Fibroblast of skin of scalp (primary cell): Measurements from ENCODE around the gene MLPH.

Source experiments
- DNase-seq: peaks from one replicate; pipeline ENCODE4 v3.0.0-alpha.2; 2013

The MLPH gene

DNA sequence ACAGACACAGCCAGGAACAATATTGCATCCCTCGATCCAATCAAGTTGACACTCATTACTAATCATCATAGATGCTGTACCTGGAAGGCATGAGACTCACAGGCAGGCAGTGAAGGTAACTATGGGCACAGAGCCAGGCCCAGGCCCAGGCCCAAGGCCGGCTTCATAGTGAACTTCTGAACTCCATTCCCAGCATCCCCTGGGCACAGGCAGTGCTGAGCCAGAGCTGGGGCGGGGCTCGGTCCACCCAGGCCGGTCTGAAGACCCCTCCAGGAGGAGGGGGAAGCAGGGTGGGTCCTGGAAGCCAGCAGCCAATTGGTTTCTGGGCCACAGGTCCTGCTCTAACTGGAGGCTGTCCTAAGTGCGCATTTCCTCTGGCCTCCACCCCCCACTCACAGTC, 37.6 kb downstream of the MLPH start:
- no peak for DNase-seq

DNA sequence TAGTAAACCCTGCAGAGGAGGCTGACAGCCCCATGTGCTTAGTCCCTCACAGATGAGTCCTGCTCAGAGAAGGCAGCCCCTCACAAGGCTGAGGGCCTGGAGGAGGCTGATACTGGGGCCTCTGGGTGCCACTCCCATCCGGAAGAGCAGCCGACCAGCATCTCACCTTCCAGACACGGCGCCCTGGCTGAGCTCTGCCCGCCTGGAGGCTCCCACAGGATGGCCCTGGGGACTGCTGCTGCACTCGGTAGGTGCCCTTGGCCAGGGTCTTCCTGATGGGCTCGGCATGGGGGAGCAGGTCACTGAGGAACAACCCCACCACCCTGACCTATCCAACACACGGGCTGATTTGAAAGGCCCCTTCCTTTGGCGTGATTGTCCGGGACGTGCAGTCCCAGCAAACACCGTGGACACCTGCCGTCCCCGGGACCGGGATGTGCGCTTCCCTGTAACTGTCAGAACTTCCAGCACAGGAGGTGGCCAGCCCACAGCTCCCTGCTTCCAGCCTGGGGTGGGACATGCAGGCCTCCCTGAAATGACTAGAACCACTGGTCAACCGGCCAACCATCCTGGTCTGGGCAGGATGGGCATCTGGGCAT, 38.6 kb downstream of the MLPH start:
- no peak for DNase-seq

DNA sequence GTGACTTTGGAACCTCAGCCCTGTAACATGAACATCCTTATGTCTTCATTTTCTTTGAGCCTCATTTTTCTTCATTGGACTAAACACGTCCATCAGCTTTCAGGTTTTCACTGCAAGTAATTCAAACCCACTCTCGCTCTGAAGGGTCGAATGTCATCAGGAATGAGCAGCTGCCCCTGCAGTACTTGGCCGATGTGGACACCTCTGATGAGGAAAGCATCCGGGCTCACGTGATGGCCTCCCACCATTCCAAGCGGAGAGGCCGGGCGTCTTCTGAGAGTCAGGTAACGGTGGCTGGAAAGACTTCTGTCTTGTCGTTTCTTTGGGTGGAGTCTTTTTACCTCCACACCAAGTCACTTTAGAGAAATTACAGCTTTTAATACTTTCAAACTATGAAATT, 40.2 kb downstream of the MLPH start:
- DNase-seq = no peak

DNA sequence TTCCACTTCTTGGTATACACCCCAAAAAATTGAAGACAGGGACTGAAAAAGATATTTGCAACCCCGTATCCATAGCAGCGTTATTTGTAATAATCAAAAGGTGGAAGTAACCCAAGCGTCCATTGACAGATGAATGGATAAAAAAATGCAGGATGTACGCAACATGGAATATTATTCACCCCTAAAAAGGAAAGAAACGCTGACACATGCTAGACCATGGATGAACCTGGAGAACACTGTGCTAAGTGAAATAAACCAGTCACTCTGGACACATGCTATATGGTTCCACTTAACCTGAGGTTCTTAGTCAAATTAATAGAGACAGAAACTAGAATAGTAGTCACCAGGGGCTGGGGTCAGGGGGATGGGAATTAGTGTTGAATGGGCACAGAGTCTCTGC, 40.7 kb downstream of the MLPH start:
- no peak for DNase-seq

DNA sequence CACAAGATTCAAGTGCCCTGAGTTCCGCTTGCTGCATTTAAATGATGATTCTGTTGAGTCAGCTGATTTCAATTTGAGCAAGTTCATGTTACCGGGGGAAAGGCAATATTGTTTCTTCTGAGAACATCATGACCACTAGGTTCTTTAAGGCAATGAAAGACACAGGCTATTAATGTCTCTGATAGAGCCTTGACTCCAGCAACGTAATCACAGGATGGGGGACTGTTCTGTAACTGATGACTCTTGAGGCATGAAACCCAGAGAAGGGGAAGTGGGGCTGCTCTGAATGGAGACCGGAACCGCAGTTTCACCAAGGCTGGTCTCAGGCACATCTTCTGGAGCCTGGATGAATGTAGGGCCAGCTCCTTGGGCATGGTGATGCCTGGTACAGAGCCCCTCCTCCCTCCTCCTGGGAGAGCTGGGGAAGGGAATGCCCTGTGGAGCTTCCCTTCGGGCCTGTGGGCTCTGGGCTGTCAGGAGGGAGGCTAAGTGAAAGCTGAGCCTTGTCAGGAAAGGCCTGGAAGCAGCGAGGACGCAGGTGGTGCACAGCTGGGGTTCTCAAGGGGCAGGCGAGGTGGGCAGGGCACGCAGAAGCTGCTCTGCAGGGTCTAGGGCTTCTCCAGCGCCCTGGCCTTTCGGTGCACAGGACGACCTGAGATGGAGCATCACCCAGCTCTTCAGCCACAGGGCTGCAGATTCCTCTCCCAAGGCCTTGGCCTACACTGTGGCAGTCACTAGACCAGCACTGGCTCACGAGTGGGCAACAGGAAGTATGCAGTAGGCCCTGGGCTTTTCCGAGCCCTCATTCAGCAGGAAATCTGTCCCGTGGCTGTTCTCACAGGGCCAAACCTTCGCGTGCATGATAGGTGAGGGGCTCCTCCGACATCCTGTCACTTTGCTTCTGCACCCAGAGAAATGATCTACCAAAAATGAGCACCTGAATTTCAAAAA, 42.7 kb downstream of the MLPH start:
- DNase-seq = no peak

DNA sequence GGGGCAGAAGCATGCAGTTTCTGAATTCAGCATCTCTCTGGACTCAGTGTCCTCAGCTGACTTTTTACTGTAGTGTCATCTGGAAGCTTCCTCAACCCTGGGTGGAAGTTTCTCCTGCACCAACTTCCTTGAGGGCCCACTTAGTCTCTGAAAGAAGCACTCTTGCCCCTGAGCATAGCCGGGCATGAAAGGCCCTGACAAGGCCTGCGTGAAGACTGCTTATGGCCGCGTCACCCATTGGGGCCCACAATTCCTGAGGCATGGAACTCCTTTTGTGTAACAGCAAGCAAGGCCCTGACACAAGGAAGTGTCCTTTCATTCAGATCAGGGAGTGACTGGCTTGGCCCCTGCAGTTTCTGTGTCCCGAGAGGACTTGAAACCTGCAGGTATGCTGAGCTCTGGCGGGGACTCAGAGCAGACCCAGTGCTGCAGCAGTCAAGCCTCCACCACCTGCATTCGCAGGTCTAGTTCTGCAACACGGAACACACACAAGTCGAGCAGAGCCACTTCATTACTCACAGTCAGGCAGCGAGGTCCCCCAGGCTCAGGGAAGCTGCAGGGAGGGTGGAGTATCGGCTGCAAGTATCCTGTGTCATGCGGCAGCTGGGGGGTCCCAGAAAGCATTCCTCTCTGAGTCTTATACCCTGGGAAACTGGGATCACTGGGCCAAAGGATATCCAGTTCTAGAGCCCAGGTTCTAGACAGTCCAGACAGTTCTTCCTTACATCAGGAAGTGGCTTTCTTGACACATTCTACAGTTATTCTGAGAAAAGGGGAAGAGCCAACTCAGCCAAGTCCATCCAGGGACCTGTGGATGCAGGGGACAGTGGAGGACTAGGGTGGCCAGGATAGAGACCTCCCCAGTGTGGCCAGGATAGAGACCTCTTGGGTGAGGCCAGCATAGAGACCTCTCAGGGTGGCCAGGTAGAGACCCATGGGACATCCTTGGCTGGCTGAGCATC, 43.7 kb downstream of the MLPH start:
- no peak for DNase-seq

DNA sequence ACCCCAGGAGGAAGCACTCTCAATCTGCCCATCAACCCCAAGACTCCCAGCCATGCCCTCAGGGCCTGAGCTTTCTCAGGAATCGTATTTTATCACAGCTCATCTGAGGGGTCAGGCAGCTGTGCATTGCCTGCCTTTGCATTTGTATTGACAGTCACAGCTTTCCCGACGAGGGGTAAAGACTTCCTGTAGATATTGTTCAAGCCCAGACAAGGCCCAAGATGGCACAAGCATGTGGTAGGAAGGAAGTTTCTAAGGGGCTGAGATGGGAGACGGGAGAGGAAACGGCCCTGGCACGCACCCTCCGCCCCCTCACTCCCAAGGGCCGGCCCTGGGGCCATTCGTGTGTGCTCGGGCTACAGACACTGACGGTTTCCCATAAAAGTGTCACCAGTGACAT, 45.1 kb downstream of the MLPH start:
- no peak for DNase-seq

DNA sequence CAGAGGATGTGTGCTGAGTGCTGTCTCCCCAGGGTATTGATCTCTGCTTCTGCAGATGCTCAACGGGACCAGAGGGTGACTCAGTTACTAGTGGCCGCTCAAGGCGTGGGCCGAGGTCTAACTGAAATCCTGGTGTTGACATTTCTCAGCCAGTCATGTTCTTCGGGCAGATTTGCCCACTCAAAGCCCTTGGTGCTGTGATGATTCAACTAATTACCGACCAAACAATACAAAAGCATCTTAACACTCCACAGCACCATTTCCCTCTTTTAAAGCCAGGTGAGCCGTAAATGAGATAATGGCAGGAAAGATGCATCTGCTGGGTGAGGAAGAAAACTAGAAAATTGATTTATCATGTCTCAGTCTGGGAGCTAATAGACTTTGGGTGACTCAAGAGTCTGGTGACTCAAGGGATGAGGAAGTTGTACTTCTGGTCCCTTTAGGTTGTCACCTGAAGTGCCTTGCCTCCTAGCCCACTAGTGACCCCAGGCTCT, 46.7 kb downstream of the MLPH start:
- DNase-seq = peak; percentile 16

DNA sequence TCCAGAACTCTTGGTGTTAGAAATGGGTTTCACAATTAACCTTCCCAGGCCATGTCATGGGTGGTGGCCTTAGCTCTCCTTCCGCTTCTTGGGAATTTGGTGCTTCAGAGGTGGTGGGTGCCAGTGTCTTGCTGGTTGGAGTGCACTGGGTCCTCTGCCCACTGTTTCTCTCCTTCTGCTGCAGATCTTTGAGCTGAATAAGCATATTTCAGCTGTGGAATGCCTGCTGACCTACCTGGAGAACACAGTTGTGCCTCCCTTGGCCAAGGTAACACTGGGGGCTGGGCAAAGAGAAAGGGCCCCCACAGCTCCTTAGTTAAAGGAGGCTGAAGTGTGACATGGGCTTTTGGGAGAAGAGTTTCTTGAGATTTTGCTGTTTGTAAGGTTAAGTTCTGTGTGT, 47.3 kb downstream of the MLPH start:
- DNase-seq = no peak

DNA sequence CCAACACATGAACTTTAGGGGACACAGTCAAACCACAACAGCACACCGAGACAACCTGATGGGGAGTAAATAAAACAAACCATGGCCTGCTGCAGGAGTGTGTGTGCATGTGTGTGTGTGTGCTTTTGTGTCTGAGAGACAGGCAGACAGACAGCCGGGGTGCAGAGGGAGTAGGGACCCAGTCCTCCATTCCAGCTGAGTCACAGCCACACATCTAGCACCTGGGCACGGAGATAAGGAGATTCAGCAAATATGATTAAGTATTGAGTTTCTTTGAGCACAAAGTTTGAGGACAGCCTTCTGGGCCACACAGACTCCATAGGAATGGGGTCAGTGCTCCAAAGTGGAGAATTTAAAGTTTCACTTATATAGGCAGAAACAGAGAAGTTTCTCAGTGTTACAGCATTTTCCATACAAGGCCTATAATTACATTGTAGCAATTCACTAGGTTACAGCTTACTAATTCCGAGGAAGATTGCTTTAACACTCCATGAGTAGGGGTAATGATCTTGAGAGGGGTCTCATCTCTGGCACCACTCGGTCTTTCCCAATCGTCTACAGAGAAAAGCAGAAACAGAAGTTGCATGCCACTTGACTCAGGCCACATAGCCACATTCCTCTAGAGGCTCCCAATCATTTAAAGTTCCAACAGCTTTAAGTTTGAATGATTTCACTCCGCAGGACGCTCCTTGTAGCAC, 48.5 kb downstream of the MLPH start:
- DNase-seq = no peak

DNA sequence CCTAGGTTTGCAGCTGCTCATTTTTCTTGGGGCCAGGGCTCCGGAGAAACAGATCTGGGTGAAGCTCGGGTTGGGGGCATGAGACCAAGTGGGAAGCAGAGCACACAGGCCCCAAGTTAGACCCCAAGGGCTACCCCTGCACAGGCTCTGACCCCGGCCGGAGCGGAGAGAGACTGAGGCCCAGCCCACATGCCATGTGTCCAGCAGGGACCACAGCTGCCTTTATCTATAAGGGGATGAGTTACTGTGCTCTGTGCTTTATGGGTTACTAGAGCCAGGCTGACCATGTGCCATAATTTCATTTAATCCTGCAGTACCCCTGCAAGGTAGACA, 49.0 kb downstream of the MLPH start:
- no peak for DNase-seq

DNA sequence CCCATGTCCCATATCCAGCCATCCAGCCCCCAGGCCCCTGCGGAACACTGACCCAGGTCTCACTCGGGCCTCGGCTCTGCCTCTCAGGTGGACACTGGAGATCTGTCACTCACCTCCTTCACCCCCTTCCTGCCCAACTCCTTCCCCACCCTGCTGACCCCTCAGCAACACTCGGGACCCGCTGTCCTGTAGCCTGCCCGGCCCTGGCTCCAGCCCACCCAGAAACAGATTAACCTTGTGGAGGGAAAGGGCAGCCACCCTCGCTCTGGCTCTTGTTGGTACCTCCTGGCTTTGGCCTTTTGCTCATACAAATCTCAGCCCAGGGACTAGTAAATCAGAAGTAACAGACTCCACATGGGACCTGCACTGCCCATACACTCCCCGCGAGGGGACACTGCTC, 49.6 kb downstream of the MLPH start:
- no peak for DNase-seq

DNA sequence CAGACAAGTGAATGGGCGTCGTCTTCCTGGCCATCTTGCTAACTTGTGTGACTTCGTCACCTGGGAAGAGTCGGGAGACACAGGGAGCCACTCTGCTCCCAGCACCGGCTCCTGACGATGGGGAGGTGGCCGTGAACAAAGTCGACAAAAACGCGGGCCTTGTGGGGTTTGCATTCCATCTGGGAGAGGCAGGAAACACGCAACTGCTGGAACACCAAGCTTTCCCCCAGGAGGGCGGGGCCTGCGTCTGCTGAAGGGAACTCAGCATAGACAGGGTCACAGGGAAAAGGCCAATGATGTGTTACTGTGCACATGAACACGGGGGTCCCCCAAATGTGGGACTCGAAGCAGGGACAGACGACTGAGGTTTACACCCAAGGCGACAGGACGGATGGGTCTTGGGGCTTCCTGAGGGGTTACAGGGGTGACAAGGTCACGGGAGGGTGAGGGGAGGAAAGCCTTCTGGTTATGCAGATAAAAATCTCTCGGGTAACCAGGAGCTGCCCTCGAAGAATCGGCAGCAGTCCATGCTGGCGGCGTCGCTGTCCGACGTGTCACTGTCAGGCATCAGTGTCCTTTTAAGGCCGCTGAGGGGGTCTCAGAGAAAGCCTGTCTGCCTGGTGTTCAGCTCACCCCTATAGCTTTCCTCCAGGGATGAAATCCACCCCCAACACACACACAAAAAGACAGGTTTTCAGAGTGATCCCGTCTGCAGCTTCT, 51.1 kb downstream of the MLPH start:
- DNase-seq = peak; percentile 11

DNA sequence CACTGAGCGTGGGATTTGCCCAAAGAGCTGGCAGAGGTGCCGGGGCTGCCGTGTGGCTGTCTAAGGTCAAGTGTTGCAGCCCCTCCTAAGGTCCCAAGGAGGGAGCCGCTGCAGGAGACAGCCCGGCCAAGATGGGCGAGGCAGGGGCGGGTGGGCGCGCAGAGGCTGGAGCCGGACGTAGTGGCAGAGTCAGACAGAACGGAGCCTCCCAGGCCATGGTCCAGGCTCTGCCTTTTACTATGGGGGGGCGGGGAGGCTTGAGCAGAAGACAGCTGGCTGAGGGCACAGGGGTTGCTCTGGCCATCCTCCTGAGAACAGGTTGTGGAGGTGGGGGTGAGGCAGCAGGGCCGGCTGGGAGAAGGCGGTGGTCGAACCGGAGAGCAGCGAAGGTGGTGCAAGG, 51.9 kb downstream of the MLPH start:
- DNase-seq = no peak

DNA sequence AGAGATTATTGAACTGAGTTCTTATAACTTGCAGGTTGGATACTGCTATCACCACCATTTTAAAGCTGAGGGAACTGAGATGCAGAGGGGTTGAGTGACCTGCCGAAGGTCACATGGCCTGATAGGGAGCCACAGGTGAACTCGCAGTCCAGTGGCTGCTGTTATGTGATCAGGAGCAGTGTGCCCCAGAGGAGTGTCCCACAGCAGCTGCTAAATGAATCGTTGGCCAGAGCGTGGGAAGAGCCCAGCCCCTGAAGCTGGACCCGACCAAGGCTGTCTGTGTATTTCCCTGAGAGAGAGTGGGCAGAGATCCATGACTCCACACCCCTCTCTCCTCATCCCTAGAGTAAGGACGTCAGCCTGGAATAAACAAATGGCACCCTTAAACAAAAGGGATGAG, 52.6 kb downstream of the MLPH start:
- no peak for DNase-seq

DNA sequence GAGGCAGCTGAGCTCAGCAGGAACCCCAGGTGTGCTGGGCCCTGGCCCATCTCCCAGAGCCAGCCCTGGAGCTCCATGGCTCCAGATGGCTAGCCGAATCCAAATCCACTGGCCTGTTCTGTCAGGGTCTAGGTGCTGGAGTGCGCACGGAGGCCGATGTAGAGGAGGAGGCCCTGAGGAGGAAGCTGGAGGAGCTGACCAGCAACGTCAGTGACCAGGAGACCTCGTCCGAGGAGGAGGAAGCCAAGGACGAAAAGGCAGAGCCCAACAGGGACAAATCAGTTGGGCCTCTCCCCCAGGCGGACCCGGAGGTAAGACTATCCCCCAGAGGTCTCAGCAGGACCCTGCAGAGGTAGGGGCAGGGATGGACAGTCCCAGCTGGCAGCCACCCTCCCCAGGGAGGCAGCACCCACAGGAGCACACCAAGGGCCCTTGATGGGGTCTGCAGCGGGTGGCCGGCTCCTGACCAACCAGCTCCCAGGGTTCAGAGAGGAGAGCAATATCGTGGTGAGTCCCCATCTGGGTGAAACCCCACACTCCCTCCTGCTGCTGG, 53.2 kb downstream of the MLPH start:
- no peak for DNase-seq

DNA sequence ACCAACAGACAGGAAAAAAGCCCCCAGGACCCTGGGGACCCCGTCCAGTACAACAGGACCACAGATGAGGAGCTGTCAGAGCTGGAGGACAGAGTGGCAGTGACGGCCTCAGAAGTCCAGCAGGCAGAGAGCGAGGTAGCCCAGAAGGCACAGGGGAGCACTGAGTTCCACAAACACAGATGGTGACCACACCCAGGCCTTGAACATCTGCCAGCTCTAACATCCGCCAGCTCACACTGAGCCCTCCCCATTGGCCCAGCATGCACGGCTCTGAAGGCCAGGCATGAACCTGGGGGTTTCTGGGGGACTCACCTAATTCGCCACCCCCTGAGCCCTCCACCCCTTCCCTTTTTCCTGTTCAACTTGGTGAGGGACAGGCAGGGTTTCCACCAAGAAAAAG, 53.8 kb downstream of the MLPH start:
- peak; percentile 64 for DNase-seq

DNA sequence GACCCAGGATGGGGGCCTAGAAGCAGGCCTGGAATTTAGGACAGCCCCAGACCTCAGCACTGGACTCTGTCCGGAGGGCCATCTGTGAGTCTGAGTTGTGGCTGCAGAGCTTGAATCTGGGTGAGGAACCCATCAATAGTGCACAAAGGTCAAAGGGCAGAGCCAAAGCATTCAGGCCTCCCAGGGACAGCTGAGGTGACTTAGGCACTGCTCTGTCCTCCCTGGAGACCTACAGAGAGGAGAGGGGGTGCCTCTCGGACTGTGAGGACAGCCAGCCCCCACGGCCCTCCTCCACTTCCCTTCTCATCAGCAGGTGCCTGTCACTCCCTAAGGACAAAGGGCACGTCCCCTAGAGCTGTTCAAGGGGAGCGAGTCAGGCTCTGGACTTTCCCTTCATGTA, 54.2 kb downstream of the MLPH start:
- DNase-seq = no peak

DNA sequence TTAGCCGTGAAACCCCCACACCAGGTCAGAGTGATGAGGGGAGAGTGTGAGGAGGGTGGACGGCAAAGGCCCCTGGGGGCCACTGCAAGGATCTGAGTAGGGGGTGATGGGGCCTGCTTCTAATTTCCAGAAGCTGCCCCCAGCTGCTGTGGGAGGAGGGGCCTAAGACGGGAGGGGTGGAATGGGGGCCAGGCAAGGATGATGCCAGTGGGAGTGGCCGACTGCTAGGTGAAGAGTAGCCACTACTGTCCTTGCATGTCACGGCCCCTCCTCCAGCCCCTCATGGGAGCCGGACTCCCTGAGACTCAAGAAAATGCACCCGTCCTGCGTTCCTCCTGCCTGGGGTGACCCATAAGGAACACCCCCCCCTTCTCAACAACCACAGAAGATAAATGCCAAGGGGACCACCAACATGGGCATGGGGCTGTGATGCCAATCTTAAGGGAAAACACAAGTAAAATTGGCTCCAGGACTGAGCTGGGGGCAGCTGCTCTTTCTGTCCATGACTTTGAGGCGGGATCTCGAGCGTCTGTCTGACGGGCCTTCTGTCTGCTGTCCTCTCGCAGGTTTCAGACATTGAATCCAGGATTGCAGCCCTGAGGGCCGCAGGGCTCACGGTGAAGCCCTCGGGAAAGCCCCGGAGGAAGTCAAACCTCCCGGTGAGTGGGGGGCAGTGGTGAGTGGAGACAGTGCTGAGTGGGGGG, 55.1 kb downstream of the MLPH start:
- no peak for DNase-seq

DNA sequence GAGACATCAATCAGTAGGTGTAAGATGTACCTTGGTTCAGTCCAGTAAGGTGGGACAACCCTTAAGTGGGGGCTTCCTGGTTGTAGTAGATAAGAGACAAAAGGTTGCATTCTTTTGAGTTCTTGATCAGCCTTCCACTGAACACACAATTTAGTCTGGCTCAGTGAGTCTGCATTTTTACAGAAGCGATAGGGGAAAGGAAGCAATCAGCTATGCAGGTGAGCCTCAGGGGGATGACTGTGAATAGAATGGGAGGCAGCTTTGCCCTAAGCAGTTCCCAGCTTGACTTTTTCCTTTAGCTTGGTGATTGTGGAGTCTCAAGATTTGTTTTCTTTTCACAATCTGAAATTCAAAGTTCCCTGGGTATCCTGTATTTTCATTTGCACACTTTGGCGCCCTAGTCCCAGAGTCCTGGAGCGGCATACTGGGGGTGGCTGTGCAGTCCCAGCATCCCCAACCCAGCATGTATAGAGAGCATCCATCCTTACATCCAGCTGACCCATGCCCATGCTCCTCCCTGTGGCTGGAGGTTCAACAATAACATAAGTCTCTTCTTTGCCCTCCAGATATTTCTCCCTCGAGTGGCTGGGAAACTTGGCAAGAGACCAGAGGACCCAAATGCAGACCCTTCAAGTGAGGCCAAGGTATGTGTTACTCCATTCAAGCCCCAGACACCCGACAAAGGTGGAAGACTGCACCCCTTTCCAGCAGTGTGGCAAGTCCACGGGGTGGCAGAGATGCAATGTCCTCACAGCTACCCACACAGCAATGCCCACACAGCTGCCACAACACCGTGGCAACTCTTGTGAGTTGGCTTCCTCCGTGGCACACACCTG, 59.2 kb downstream of the MLPH start:
- no peak for DNase-seq
